22Rv1 (cell line): Measurements from ENCODE around the gene MUSK.
"Not testable (repeated sequence)": the region's sequence is repeated elsewhere in the genome, so short reads cannot be mapped to it uniquely, and the experiment has no call there.

Experiments
- H3K27ac ChIP-seq: fragments of 450-650 bp; 2 replicates; pipeline ENCODE4 v1.5.1; 2017
- ZFX ChIP-seq: fragments of 450-650 bp; IDR thresholded peaks from 2 replicates; pipeline ENCODE4 v1.6.1; 2017; ENCODE audit warnings: antibody characterized with exemption, borderline replicate concordance
- TF ChIP-seq, protein P1 (sequence below): fragments of 450-650 bp; IDR thresholded peaks from 2 replicates; pipeline ENCODE4 v1.5.1; 2017; ENCODE audit warnings: mild to moderate bottlenecking

MUSK gene

DNA sequence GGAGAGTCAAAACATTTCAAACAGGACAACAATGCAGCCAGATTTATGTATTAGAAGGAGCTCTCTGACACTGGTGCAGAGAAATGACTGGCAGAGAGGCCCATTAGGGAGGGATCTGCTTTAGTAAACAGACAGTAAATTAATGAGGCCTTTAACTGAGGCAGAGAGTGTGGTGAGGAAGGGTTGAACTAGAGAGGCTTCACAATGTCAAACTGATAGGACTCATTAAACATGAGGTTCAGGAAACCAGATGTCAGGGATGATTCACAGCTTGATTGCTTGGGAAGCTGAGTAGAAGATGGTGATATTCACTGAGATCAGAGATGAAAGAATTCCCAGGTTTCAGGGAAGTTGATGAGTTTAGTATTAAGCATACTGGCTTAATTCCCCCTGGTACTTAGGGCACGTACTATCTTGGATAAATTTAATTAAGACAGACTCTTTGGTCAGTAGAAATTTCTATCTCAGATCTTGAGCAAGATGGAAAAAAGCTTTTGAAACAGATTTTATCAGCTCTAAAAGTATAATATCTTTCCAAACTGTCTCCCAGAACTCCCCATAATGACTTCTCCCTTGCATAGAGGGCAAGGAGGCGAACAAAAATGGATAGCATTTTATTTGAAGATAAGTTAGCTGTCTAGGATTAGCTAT lies 8.6 kb upstream of the MUSK start:
- no peak for TF ChIP-seq ZFX
- TF ChIP-seq, protein P1, sequence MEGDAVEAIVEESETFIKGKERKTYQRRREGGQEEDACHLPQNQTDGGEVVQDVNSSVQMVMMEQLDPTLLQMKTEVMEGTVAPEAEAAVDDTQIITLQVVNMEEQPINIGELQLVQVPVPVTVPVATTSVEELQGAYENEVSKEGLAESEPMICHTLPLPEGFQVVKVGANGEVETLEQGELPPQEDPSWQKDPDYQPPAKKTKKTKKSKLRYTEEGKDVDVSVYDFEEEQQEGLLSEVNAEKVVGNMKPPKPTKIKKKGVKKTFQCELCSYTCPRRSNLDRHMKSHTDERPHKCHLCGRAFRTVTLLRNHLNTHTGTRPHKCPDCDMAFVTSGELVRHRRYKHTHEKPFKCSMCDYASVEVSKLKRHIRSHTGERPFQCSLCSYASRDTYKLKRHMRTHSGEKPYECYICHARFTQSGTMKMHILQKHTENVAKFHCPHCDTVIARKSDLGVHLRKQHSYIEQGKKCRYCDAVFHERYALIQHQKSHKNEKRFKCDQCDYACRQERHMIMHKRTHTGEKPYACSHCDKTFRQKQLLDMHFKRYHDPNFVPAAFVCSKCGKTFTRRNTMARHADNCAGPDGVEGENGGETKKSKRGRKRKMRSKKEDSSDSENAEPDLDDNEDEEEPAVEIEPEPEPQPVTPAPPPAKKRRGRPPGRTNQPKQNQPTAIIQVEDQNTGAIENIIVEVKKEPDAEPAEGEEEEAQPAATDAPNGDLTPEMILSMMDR, result no peak
- H3K27ac ChIP-seq, result no peak overlapping the region

DNA sequence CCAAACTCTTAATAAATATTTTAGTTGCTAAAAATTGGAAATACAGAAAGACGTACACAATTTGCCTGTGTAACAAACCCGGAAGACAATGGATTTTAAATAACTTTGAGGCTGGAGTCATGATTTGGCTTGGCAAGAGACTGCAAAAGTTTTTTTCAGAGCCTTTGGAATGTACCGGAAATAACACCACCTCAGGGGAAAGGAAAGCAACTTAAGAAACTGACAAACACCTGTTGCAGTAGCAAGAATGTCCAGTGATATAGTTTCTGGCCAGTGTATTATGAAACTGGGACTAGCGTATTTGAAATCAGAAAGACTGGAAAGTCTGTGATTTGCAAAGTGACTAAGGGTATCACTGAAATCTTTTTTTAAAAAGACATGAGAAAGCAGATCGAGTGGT lies 842 bp downstream of the MUSK start:
- H3K27ac ChIP-seq, result no peak overlapping the region
- TF ChIP-seq, protein P1, result no peak
- no peak for TF ChIP-seq ZFX

DNA sequence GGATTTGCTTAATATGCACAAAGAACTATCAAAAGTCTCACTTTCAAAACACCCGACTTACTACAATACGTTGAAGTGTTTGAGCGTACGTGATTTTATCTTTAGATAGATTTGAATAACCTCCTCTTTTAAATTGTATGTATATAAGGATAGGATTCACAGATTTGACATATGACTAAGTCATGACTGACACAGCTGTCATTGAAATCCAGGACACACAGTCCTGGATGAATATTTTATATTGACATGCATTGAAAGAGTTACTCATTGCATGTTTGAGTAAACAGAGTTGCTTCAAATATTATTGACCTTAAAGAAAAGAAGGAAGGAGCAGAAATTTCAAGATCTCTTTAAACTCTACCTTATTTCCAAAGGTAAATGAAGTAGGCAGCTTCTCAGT lies 3.3 kb downstream of the MUSK start:
- TF ChIP-seq, protein P1, result no peak
- no peak for TF ChIP-seq ZFX
- H3K27ac ChIP-seq, result no peak overlapping the region

DNA sequence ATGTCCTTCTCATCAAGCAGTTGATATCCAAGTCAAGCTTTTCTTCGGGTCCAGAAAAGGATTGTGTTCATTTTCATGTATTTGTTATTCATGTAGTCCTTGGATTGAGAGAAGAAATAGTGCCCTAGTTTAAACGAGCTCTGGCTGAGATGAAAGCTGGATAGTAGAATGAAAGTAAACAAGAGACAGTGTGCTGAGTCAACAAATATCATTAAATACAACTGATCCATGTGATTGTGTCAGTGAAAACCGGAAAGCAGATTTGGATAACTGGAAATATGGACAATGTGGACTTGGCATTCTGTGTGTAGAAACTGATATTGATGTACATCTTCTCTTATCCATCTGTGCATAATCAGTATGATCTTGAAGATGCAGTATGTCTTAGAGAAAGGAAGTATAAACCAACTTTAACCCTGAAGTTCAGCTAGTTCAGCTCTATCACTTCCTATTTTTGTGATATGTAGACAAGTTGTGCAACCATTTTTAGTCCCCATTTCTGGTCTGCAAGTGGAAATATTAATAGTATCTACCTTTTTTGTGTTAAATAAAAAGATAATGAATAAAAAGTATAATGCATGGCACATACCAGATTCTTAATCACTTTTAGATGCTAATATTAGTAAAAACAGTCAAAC lies 4.4 kb downstream of the MUSK start:
- H3K27ac ChIP-seq, result no peak overlapping the region
- TF ChIP-seq ZFX, result no peak
- TF ChIP-seq, protein P1, result no peak

DNA sequence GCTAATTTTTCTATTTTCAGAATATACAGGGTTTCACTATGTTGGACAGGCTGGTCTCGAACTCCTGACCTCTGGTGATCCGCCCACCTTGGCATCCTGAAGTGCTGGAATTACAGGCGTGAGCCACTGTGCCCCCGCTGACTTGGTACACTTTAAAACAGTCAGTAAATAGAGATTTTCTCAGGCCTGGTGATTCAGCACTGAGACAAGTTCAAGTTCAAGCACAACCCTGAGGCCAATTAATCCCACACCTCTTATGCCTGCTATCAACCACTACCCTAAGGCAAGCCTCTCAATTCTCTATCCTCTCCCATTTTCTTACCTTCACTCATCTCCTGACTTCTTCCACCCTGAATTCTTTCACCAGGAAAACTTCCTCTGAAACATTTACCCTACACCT lies 18.9 kb downstream of the MUSK start:
- TF ChIP-seq, protein P1, result no peak
- TF ChIP-seq ZFX, result no peak
- H3K27ac ChIP-seq, result peak overlapping the region; percentile 20; the same call in 1 of the 2 replicates

DNA sequence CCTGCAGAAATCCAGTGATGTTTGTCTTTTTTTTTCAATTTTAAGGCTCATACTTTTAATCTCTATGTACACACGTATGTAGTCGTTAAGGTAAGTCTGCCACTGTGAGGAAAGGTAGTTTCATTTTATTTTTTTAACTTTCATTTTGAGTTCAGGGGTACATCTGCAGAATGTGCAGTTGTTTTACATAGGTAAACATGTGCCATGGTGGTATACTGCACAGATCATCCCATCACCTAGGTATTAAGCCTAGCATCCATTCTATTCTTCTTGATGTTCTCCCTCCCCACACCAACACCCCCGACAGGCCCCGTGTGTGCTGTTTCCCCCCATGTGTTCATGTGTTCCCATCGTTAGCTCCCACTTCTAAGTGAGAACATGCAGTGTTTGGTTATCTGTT lies 19.7 kb downstream of the MUSK start:
- H3K27ac ChIP-seq, result peak overlapping the region; percentile 20; the same call in 1 of the 2 replicates
- no peak for TF ChIP-seq ZFX
- TF ChIP-seq, protein P1, result no peak

DNA sequence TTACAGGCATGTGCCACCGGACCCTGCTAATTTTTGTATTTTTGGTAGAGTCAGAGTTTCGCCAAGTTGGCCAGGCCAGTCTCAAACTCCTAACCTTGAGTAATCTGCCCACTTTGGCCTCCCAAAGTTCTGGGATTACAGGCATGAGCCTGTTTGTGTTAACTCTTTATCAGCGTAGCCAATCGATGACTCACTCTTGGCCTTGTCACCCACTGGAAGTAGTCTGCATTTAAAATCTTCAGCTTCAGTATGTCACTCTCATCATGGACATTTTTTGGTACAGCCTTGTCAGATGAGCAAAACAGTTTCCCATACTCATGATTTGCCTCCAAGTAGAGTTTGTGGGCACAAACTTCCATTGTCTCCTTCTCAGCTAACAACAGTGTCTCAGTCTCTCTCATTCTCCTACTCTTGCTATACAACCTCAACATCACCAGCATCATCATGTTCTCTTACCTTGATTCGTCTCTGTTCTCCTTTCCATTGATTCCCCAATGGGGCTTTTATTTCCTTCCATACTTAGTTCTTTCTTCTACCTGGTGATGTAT lies 22.5 kb downstream of the MUSK start:
- no peak for TF ChIP-seq ZFX
- TF ChIP-seq, protein P1, result no peak
- no peak overlapping the region for H3K27ac ChIP-seq

DNA sequence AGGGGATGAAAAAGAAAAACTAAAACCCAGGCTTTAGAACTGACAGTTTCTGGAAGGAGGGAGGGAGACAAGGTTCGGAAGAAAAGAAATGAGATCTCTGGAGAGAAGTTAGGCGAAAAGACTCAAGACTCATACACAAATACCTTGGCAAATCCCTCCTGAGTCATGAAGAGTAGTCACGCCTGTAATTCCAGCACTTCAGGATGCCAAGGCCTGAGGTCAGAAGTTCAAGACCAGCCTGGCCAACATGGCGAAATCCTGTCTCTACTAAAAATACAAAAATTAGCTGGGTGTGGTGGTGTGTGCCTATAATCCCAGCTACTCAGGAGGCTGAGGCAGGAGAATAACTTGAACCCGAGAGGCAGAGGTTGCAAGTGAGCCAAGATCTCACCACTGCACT lies 27.3 kb downstream of the MUSK start:
- H3K27ac ChIP-seq, result not testable (repeated sequence)
